Liver (tissue), 9 donors: ENCODE results near the gene GARNL3. TPM values are rescaled to one million over a fixed set of nuclear protein-coding genes. Genes with fewer than 3 reads are reported as not detected.

ENCODE experiments used
- DNase-seq: peaks from one replicate; pipeline ENCODE4 v3.0.0-alpha.2; 2017; ENCODE audit warnings: low spot score
- H3K27ac ChIP-seq, 2 donors: one replicate each; pipeline ENCODE4 v1.7.0; 2013; ENCODE audit warnings: inconsistent platforms in 2 of 2, low read length in 2 of 2, control low read depth in 1 of 2, low read depth in 1 of 2, mild to moderate bottlenecking in 1 of 2
- H3K27me3 ChIP-seq, 4 donors: one replicate each; pipeline versions ENCODE4 v1.6.1 to v1.7.0; 2013; ENCODE audit warnings: low read length in 3 of 4, inconsistent platforms in 1 of 4, mild to moderate bottlenecking in 1 of 4, moderate library complexity in 1 of 4; ENCODE audit not compliant: control insufficient read depth in 4 of 4, insufficient read depth in 4 of 4
- H3K36me3 ChIP-seq, 4 donors: one replicate each; pipeline versions ENCODE4 v1.6.1 to v1.7.0; 2013; ENCODE audit warnings: low read length in 3 of 4, mild to moderate bottlenecking in 3 of 4, low read depth in 1 of 4, moderate library complexity in 1 of 4; ENCODE audit not compliant: control insufficient read depth in 4 of 4, insufficient read depth in 3 of 4
- H3K4me1 ChIP-seq, 4 donors: one replicate each; pipeline versions ENCODE4 v1.6.1 to v1.7.0; 2013; ENCODE audit warnings: low read length in 3 of 4, mild to moderate bottlenecking in 3 of 4, moderate library complexity in 1 of 4; ENCODE audit not compliant: control insufficient read depth in 4 of 4, insufficient read depth in 4 of 4
- H3K4me3 ChIP-seq, 3 donors: one replicate each; pipeline versions ENCODE4 v1.6.1 to v1.7.0; 2013; ENCODE audit warnings: low read length in 3 of 3, control low read depth in 1 of 3, low read depth in 1 of 3, mild to moderate bottlenecking in 1 of 3
- H3K9ac ChIP-seq, 2 donors: one replicate each; pipeline ENCODE4 v1.7.0; 2013; ENCODE audit warnings: low read length in 2 of 2, mild to moderate bottlenecking in 2 of 2, moderate library complexity in 2 of 2, control low read depth in 1 of 2, low read depth in 1 of 2
- H3K9me3 ChIP-seq, 4 donors: one replicate each; pipeline versions ENCODE4 v1.6.1 to v1.7.0; 2013; ENCODE audit warnings: low read length in 3 of 4; ENCODE audit not compliant: control insufficient read depth in 4 of 4
- ATF3 ChIP-seq: IDR thresholded peaks from 2 replicates; pipeline ENCODE4 v1.6.1; 2016; ENCODE audit warnings: antibody characterized with exemption
- CTCF ChIP-seq: fragments of 150-350 bp; IDR thresholded peaks from 2 replicates; pipeline ENCODE4 v1.5.1; 2017; ENCODE audit warnings: improper control_type of control experiment, low read depth, low read length; ENCODE audit not compliant: missing input control
- EGR1 ChIP-seq, 2 donors: IDR thresholded peaks; 2 replicates each; pipeline ENCODE4 v1.6.1; 2016 to 2018; ENCODE audit warnings: antibody characterized with exemption in 2 of 2, low read depth in 2 of 2
- FOXA1 ChIP-seq: IDR thresholded peaks from 2 replicates; pipeline ENCODE4 v1.6.1; 2016; ENCODE audit warnings: antibody characterized with exemption
- FOXA2 ChIP-seq: IDR thresholded peaks from 2 replicates; pipeline ENCODE4 v1.6.1; 2016; ENCODE audit warnings: antibody characterized with exemption
- GABPA ChIP-seq, 2 donors: IDR thresholded peaks in 1 of 2; conservative IDR thresholded peaks in 1 of 2; 2 replicates each; pipeline ENCODE4 v1.6.1; 2016; ENCODE audit warnings: antibody characterized with exemption in 2 of 2, mild to moderate bottlenecking in 1 of 2, moderate library complexity in 1 of 2
- HNF4A ChIP-seq, 2 donors: conservative IDR thresholded peaks; 2 replicates each; pipeline ENCODE4 v1.6.1; 2016; ENCODE audit warnings: antibody characterized with exemption in 2 of 2, mild to moderate bottlenecking in 2 of 2
- HNF4G ChIP-seq: IDR thresholded peaks from 2 replicates; pipeline ENCODE4 v1.6.1; 2016; ENCODE audit warnings: antibody characterized with exemption
- JUND ChIP-seq, 2 donors: IDR thresholded peaks; 2 replicates each; pipeline ENCODE4 v1.6.1; 2016; ENCODE audit warnings: antibody characterized with exemption in 2 of 2
- MAX ChIP-seq: IDR thresholded peaks from 2 replicates; pipeline ENCODE4 v1.6.1; 2016; ENCODE audit warnings: antibody characterized with exemption
- NR2F2 ChIP-seq: IDR thresholded peaks from 2 replicates; pipeline ENCODE4 v1.6.1; 2016; ENCODE audit warnings: antibody characterized with exemption
- RAD21 ChIP-seq, 2 donors: IDR thresholded peaks; 2 replicates each; pipeline ENCODE4 v1.6.1; 2016; ENCODE audit warnings: antibody characterized with exemption in 2 of 2, mild to moderate bottlenecking in 2 of 2
- REST ChIP-seq: IDR thresholded peaks from 2 replicates; pipeline ENCODE4 v1.6.1; 2016; ENCODE audit warnings: antibody characterized with exemption, mild to moderate bottlenecking
- RXRA ChIP-seq, 2 donors: IDR thresholded peaks; 2 replicates each; pipeline ENCODE4 v1.6.1; 2017 to 2018; ENCODE audit warnings: antibody characterized with exemption in 2 of 2, mild to moderate bottlenecking in 1 of 2
- SP1 ChIP-seq: IDR thresholded peaks from 2 replicates; pipeline ENCODE4 v1.6.1; 2018; ENCODE audit warnings: antibody characterized with exemption, mild to moderate bottlenecking
- TAF1 ChIP-seq: conservative IDR thresholded peaks from 2 replicates; pipeline ENCODE4 v1.6.1; 2016; ENCODE audit warnings: antibody characterized with exemption, mild to moderate bottlenecking
- YY1 ChIP-seq: IDR thresholded peaks from 2 replicates; pipeline ENCODE4 v1.6.1; 2016; ENCODE audit warnings: antibody characterized with exemption, mild to moderate bottlenecking
- ZBTB33 ChIP-seq: IDR thresholded peaks from 2 replicates; pipeline ENCODE4 v1.6.1; 2016; ENCODE audit warnings: antibody characterized with exemption
- WGBS: extraction: QIAGEN DNeasy Blood & Tissue Kit; methylation state at CpG from one replicate; pipeline ENCODE4 v1.1.7; 2013; 5-methylcytosine and 5-hydroxymethylcytosine counted together
- polyA plus RNA-seq, 2 donors: library from polyadenylated mRNA; stranded (reverse) in 1 of 2; unstranded in 1 of 2; fragments of 200-250 nt in 1 of 2; fragments of >200 nt in 1 of 2; fragmentation: Nextera tagmentation in 1 of 2; extraction: Ambion mirVana in 1 of 2; gene quantifications; one replicate each; pipeline versions ENCODE4 v1.2.1 to v1.2.3, GENCODE V29; 2013 to 2015
- total RNA-seq, 2 donors: library from RNA; depleted of rRNA; stranded (reverse); fragments of >200 nt; gene quantifications; one replicate each; pipeline ENCODE4 v1.2.3, GENCODE V29; 2014
- donor health status: healthy.
- donor health status: healthy.
- donor health status: healthy.
- donor health status: healthy.
- donor health status: healthy.

Gene GARNL3
- total and polyA plus RNA-seq, 4 donors: 0.89 to 6.7 (median 3.5) TPM

GRCh38 chr9:127303830-127304229, 39.3 kb downstream of the GARNL3 start:
- Histone ChIP-seq H3K4me1 (peaks cover 0 to 28% (median 16%) of the 10 kb centered on the region in 4 donors), H3K27ac (peak overlapping the region; percentile 59 to 92), H3K36me3 (no peaks in the 10 kb centered on the region), H3K9me3 (no peaks in the 10 kb centered on the region), H3K4me3 (no peak overlapping the region), H3K27me3 (no peaks in the 10 kb centered on the region), H3K9ac (peak overlapping the region in 1 of 2 donors; percentile 69)
- 52% methylated on average over 1 of the region's 1 CpG for WGBS
- TF ChIP-seq ZBTB33 (no peak), HNF4A (conservative IDR thresholded peaks at IDR 0.05) (peak; percentile 41 to 42), SP1 (peak; percentile 57), CTCF (no peak), HNF4G (no peak), RXRA (IDR thresholded peaks at IDR 0.05) (peak; percentile 69 to 81), FOXA2 (peak; percentile 71), ATF3 (no peak), TAF1 (no peak), REST (peak; percentile 26), GABPA (IDR thresholded peaks at IDR 0.05 in 1 of 2, conservative IDR thresholded peaks at IDR 0.05 in 1 of 2) (no peak), FOXA1 (peak; percentile 55), YY1 (peak; percentile 61), RAD21 (IDR thresholded peaks at IDR 0.05) (peak; percentile 10 to 27), NR2F2 (no peak), EGR1 (IDR thresholded peaks at IDR 0.05; ENCODE audit: low read depth in 2 of 2) (no peak), MAX (no peak), JUND (IDR thresholded peaks at IDR 0.05) (peak in 1 of 2 donors; percentile 42)
- no peak for DNase-seq
